Astrocyte (in vitro differentiated cells and primary cell): Measurements from ENCODE around the gene VASN.

ENCODE experiments used
- EZH2 ChIP-seq: IDR thresholded peaks from 2 replicates; pipeline ENCODE4 v1.6.1; 2012; ENCODE audit warnings: mild to moderate bottlenecking, low read length, inconsistent platforms; ENCODE audit not compliant: insufficient read depth
- TF ChIP-seq, protein P1 (sequence below): IDR thresholded peaks from 2 replicates; pipeline ENCODE4 v1.5.1; 2011; ENCODE audit warnings: low read depth, mild to moderate bottlenecking, inconsistent platforms, low read length, moderate library complexity; ENCODE audit not compliant: insufficient read depth

DNA sequence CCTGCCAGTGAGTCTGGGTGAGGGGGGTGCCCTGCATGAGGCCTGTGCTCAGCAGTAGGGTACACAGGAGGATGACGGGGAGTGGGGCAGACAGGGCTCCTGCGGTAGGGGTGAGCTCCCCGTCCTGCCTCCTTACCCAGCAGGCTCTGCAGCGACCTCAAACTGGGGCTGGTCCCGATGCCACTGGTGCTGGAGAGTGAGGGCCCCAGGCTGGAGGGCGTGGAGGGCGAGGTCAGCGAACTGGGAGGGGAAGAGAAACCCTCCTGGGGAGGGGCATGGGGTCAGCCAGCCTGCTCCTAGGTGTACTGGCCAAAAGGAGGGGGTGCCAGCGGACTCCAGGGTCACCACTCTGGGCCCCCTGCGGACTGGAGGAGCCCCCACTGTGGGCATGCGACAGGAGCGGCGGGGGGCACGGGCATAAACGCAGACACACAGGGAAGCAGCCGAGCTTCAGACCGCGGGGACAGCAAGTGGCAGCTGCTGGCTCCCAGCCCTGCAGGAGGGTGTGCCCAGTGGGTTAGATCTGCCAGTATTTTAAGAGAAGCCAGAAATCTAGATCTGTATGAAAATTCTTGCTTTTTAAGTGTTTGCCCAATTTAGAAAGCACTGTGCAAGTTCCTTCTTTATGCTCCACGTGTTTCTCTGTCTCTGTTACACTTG, 9.0 kb upstream of the VASN start:
- no peak for TF ChIP-seq EZH2
- TF ChIP-seq, protein P1, sequence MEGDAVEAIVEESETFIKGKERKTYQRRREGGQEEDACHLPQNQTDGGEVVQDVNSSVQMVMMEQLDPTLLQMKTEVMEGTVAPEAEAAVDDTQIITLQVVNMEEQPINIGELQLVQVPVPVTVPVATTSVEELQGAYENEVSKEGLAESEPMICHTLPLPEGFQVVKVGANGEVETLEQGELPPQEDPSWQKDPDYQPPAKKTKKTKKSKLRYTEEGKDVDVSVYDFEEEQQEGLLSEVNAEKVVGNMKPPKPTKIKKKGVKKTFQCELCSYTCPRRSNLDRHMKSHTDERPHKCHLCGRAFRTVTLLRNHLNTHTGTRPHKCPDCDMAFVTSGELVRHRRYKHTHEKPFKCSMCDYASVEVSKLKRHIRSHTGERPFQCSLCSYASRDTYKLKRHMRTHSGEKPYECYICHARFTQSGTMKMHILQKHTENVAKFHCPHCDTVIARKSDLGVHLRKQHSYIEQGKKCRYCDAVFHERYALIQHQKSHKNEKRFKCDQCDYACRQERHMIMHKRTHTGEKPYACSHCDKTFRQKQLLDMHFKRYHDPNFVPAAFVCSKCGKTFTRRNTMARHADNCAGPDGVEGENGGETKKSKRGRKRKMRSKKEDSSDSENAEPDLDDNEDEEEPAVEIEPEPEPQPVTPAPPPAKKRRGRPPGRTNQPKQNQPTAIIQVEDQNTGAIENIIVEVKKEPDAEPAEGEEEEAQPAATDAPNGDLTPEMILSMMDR = no peak
